ENCODE measurements around the gene CDC27. TPM values are rescaled to one million over a fixed set of nuclear protein-coding genes. Genes with fewer than 3 reads are reported as not detected.
"Not testable (repeated sequence)": the region's sequence is repeated elsewhere in the genome, so short reads cannot be mapped to it uniquely, and the experiment has no call there.

Gene CDC27
- total and polyA plus RNA-seq, 7 experiments from 2014 or later = 47.4 to 98.3 (median 67.2) TPM

DNA sequence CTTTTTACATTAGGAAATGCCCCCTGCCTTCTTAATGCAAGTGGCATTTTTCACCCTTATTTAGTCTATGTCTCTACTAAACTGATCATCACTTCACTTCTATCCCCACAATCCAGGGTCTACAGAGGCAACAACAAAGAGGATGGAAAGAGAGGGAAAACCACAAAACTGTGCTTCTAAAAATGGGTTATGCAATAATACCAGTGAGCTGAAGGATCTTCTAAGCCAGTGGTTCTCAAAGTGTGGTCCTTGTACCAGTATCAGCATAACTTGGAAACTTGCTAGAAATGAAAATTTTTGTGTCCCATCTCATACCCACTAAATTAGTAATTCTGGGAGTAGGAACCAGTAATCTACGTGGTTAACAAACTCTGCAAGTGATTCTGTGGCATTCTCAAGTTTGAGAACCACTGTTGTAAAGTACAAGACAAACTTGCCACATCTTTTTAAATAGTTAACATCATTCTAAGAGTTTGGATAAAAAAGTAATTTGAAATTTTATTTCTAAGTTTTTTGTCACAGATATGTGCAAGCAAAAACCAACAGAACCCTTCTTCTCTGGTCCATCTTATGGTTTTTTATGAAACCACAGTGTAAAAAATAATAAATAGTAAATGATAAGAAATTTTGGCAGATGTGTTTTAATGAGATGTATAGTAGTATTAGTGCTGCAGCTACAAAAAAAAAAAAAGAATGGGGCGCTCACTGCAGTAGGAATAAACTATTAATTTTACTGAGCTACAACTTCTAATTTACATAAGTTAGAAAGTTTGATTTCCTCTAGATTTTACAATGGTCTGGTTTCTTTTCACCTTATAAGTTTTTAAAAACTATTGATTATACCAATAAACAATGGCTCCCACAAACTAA lies 16.2 kb downstream of the CDC27 start:
- DNase-seq = no peak
- Mint-ChIP-seq H3K4me3 (peak overlapping the region in 1 of 10 donors; percentile 45), H3K27me3 (no peaks in the 10 kb centered on the region), H3K4me1 (peaks cover 35 to 53% (median 45%) of the 10 kb centered on the region in 7 donors), H3K9me3 (no peaks in the 10 kb centered on the region), H3K27ac (no peak overlapping the region), H3K36me3 (peaks cover 0 to 30% (median 17%) of the 10 kb centered on the region in 5 donors)
- H3K36me3 ChIP-seq (ENCODE audit: control insufficient read depth in 2 of 3, insufficient read depth in 3 of 3, low read length in 3 of 3) = peaks cover 6 to 25% (median 6%) of the 10 kb centered on the region in 3 experiments
- POLR2A ChIA-PET = interaction anchor here (0.6 kb wide), 1 partner anchor 32 kb away, joined by 3 read pairs; no protein-coding TSS in a partner anchor
- ATAC-seq = no peak
- H3K4me3 ChIP-seq (ENCODE audit: low read length) = no peak overlapping the region
- no peaks in the 10 kb centered on the region for H3K9me3 ChIP-seq (ENCODE audit: control insufficient read depth in 2 of 3, low read length in 3 of 3)
- CTCF ChIA-PET = interaction anchor here (0.7 kb wide), 1 partner anchor 38 kb away, joined by 3 read pairs; no protein-coding TSS in a partner anchor
- H3K27ac ChIP-seq (ENCODE audit: low read depth, low read length) = no peak overlapping the region
- no peaks in the 10 kb centered on the region for H3K27me3 ChIP-seq (ENCODE audit: control insufficient read depth in 2 of 2, insufficient read depth in 2 of 2, low read length in 2 of 2)
- intact Hi-C loops (cut with micrococcal nuclease) = no loop called here
- H3K4me1 ChIP-seq (ENCODE audit: control insufficient read depth in 2 of 2, insufficient read depth in 2 of 2, low read length in 2 of 2) = no peaks in the 10 kb centered on the region

DNA sequence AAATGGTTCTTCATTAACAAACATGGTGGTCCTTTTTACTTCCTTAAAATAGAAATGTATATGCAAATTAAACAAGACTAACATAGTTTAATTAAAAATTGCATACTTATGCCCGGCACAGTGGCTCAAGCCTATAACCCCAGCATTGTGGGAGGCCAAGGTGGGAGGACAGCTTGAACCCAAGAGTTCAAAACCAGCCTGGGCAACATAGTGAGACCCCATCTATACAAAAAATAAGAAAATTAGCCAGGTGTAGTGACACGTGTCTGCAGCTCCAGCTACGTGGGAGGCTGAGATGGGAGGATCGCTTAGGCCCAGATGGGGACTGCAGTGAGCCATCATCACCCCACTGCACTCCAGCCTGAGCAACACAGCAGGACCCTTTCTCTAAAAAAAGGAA lies 18.4 kb downstream of the CDC27 start:
- ATAC-seq (no peak), DNase-seq (no peak)
- peaks cover 0 to 38% (median 20%) of the 10 kb centered on the region in 5 donors for H3K36me3 Mint-ChIP-seq
- ChIA-PET CTCF (no interaction called here), POLR2A (no interaction called here)
- Histone ChIP-seq H3K36me3 (ENCODE audit: control insufficient read depth in 2 of 3, insufficient read depth in 3 of 3, low read length in 3 of 3) (peaks cover 6 to 33% (median 6%) of the 10 kb centered on the region in 3 experiments), H3K4me1 (ENCODE audit: control insufficient read depth in 2 of 2, insufficient read depth in 2 of 2, low read length in 2 of 2) (no peaks in the 10 kb centered on the region), H3K4me3 (ENCODE audit: low read length) (no peak overlapping the region), H3K9me3 (ENCODE audit: control insufficient read depth in 2 of 3, low read length in 3 of 3) (no peaks in the 10 kb centered on the region), H3K27me3 (ENCODE audit: control insufficient read depth in 2 of 2, insufficient read depth in 2 of 2, low read length in 2 of 2) (no peaks in the 10 kb centered on the region), H3K27ac (ENCODE audit: low read depth, low read length) (no peak overlapping the region)
- H3K9me3 Mint-ChIP-seq = no peaks in the 10 kb centered on the region
- no peaks in the 10 kb centered on the region for H3K27me3 Mint-ChIP-seq
- intact Hi-C loops (cut with micrococcal nuclease) = no loop called here
- peaks cover 25 to 35% (median 29%) of the 10 kb centered on the region in 7 donors for H3K4me1 Mint-ChIP-seq
- H3K27ac Mint-ChIP-seq = peak overlapping the region in 1 of 9 donors; percentile 36
- H3K4me3 Mint-ChIP-seq = no peak overlapping the region

DNA sequence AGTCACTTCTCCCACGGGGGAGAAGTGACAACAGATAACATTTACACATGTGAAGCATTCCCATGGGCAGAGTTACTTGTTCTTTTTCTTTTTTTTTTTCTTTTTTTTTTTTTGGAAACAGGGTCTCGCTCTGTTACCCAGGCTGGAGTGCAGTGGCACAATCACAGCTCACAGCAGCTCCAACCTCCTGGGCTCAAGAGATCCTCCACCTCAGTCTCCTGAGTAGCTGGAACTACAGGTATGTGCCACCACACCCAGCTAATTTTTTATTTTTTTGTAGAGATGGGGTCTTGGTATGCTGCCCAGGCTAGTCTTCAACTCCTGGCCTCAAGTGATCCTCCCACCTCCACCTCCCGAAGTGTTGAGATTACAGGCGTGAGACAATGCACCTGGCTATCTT lies 20.2 kb downstream of the CDC27 start:
- H3K9me3 ChIP-seq (ENCODE audit: control insufficient read depth in 2 of 3, low read length in 3 of 3); H3K4me3 Mint-ChIP-seq; intact Hi-C loops (cut with micrococcal nuclease); H3K27ac ChIP-seq (ENCODE audit: low read depth, low read length); H3K9me3 Mint-ChIP-seq; H3K27me3 Mint-ChIP-seq; H3K4me1 ChIP-seq (ENCODE audit: control insufficient read depth in 2 of 2, insufficient read depth in 2 of 2, low read length in 2 of 2); POLR2A ChIA-PET; DNase-seq; ATAC-seq; H3K4me3 ChIP-seq (ENCODE audit: low read length); H3K27me3 ChIP-seq (ENCODE audit: control insufficient read depth in 2 of 2, insufficient read depth in 2 of 2, low read length in 2 of 2); H3K27ac Mint-ChIP-seq: not testable (repeated sequence)
- peaks cover 0 to 29% (median 21%) of the 10 kb centered on the region in 5 donors for H3K36me3 Mint-ChIP-seq
- H3K36me3 ChIP-seq (ENCODE audit: control insufficient read depth in 2 of 3, insufficient read depth in 3 of 3, low read length in 3 of 3) = peaks cover 6 to 40% (median 6%) of the 10 kb centered on the region in 3 experiments
- peaks cover 13 to 30% (median 18%) of the 10 kb centered on the region in 7 donors for H3K4me1 Mint-ChIP-seq
- CTCF ChIA-PET = interaction anchor here (0.6 kb wide), 1 partner anchor 60 kb away, joined by 3 read pairs; no protein-coding TSS in a partner anchor

DNA sequence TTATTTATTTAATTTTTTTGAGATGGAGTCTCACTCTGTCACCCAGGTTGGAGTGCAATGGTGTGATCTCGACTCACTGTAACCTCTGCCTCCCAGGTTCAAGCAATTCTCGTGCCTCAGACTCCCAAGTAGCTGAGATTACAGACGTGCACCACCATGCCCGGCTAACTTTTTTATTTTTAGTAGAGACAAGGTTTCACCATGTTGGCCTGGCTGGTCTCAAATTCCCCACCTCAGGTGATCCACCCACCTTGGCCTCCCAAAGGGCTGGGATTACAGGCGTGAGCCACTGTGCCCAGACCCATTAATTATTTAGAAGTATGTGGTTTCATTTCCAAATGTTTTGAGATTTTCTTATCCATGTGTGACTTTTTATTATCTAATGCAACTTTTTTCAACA lies 22.2 kb downstream of the CDC27 start:
- H3K27ac Mint-ChIP-seq = peak overlapping the region in 1 of 9 donors; percentile 11

DNA sequence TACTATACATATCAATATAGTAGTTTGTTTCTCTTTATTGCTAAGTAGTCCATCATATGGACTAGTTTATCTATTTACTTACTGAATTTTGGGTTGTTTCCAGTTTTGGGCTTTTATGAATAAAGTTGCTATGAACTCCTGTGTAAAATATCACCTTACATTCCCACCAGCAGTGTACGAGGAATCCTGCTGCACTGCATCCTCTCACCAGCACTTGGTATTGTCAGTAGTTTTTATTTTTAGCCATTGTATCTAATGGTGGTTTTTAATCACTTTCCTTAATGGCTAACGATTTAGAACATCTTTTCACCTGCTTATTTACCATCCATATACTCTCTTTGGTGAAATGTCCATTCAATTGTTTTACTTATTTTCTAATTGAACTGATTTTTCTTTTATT lies 24.0 kb downstream of the CDC27 start:
- Histone ChIP-seq H3K27me3 (ENCODE audit: control insufficient read depth in 2 of 2, insufficient read depth in 2 of 2, low read length in 2 of 2) (no peaks in the 10 kb centered on the region), H3K4me1 (ENCODE audit: control insufficient read depth in 2 of 2, insufficient read depth in 2 of 2, low read length in 2 of 2) (no peaks in the 10 kb centered on the region), H3K36me3 (ENCODE audit: control insufficient read depth in 2 of 3, insufficient read depth in 3 of 3, low read length in 3 of 3) (peaks cover 6 to 50% (median 6%) of the 10 kb centered on the region in 3 experiments), H3K4me3 (ENCODE audit: low read length) (no peak overlapping the region), H3K9me3 (ENCODE audit: control insufficient read depth in 2 of 3, low read length in 3 of 3) (no peaks in the 10 kb centered on the region), H3K27ac (ENCODE audit: low read depth, low read length) (no peak overlapping the region)
- intact Hi-C loops (cut with micrococcal nuclease) = no loop called here
- peaks cover 13 to 29% (median 17%) of the 10 kb centered on the region in 7 donors for H3K4me1 Mint-ChIP-seq
- H3K27me3 Mint-ChIP-seq = no peaks in the 10 kb centered on the region
- ATAC-seq (no peak), DNase-seq (no peak)
- POLR2A ChIA-PET = no interaction called here
- no peaks in the 10 kb centered on the region for H3K9me3 Mint-ChIP-seq
- H3K27ac Mint-ChIP-seq = peak overlapping the region in 2 of 9 donors; percentile 42 to 57
- H3K36me3 Mint-ChIP-seq = peaks cover 0 to 36% (median 27%) of the 10 kb centered on the region in 5 donors
- CTCF ChIA-PET = interaction anchor here (0.6 kb wide), 1 partner anchor 16 kb away, joined by 3 read pairs; no protein-coding TSS in a partner anchor
- H3K4me3 Mint-ChIP-seq = no peak overlapping the region

More for the DNA sequence above, 22.2 kb downstream of the CDC27 start:
- DNase-seq; POLR2A ChIA-PET; H3K27me3 Mint-ChIP-seq; H3K9me3 ChIP-seq (ENCODE audit: control insufficient read depth in 2 of 3, low read length in 3 of 3); H3K9me3 Mint-ChIP-seq; H3K4me1 ChIP-seq (ENCODE audit: control insufficient read depth in 2 of 2, insufficient read depth in 2 of 2, low read length in 2 of 2); intact Hi-C loops (cut with micrococcal nuclease); H3K4me3 ChIP-seq (ENCODE audit: low read length); CTCF ChIA-PET; H3K27me3 ChIP-seq (ENCODE audit: control insufficient read depth in 2 of 2, insufficient read depth in 2 of 2, low read length in 2 of 2); ATAC-seq; H3K4me3 Mint-ChIP-seq; H3K27ac ChIP-seq (ENCODE audit: low read depth, low read length): not testable (repeated sequence)
- Mint-ChIP-seq H3K36me3 (peaks cover 0 to 34% (median 26%) of the 10 kb centered on the region in 5 donors), H3K4me1 (peaks cover 20 to 32% (median 21%) of the 10 kb centered on the region in 7 donors)
- H3K36me3 ChIP-seq (ENCODE audit: control insufficient read depth in 2 of 3, insufficient read depth in 3 of 3, low read length in 3 of 3) = peaks cover 6 to 41% (median 6%) of the 10 kb centered on the region in 3 experiments

DNA sequence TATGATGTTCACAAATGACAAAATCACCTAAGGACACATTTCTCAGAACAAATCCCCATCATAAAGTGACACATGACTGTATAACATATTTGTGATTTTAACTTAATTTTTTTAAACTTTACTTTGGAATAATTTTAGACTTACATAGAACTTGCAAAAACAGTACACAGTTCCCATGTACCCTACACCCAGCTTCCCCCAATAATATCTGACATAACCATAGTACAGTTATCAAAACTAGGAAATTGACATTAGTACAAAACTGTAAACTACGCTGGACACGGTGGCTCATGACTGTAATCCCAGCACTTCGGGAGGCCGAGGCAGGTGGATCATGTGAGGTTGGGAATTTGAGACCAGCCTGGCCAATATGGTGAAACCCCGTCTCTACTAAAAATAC lies 24.8 kb downstream of the CDC27 start:
- Histone ChIP-seq H3K9me3 (ENCODE audit: control insufficient read depth in 2 of 3, low read length in 3 of 3) (no peaks in the 10 kb centered on the region), H3K4me3 (ENCODE audit: low read length) (no peak overlapping the region), H3K4me1 (ENCODE audit: control insufficient read depth in 2 of 2, insufficient read depth in 2 of 2, low read length in 2 of 2) (no peaks in the 10 kb centered on the region), H3K27me3 (ENCODE audit: control insufficient read depth in 2 of 2, insufficient read depth in 2 of 2, low read length in 2 of 2) (no peaks in the 10 kb centered on the region), H3K27ac (ENCODE audit: low read depth, low read length) (no peak overlapping the region), H3K36me3 (ENCODE audit: control insufficient read depth in 2 of 3, insufficient read depth in 3 of 3, low read length in 3 of 3) (peaks cover 6 to 51% (median 6%) of the 10 kb centered on the region in 3 experiments)
- Mint-ChIP-seq H3K27ac (no peak overlapping the region), H3K9me3 (no peaks in the 10 kb centered on the region), H3K27me3 (no peaks in the 10 kb centered on the region), H3K4me3 (no peak overlapping the region), H3K36me3 (peaks cover 0 to 40% (median 25%) of the 10 kb centered on the region in 5 donors), H3K4me1 (peaks cover 11 to 26% (median 17%) of the 10 kb centered on the region in 7 donors)
- ChIA-PET CTCF (no interaction called here), POLR2A (no interaction called here)
- DNase-seq (no peak), ATAC-seq (no peak)
- intact Hi-C loops (cut with micrococcal nuclease) = no loop called here
